PC-3 (cell line): ENCODE results near the gene FRMD4B. TPM values are rescaled to one million over a fixed set of nuclear protein-coding genes. Genes with fewer than 3 reads are reported as not detected.

Experiments used
- ATAC-seq: fragments of 200-7000 bp; cut with Tn5 transposase; 2 replicates; pipeline ENCODE4 v1.9.1; 2020; ENCODE audit warnings: mild to moderate bottlenecking, moderate library complexity
- BruUV-seq: library from RNA; stranded (reverse); fragments of 400-500 nt; replicated peaks from 2 replicates; lab custom pipeline; 2021; lab: Mats Ljungman, UMichigan
- CTCF ChIA-PET: fragments of 300-600 bp; sonication (Branson Sonifier 250); formaldehyde crosslinking; loops from one replicate; lab custom pipeline; 2022; ENCODE audit warnings: antibody characterized with exemption; lab: Charles Lee
- POLR2A ChIA-PET: fragments of 300-600 bp; sonication (Branson Sonifier 250); formaldehyde crosslinking; loops from one replicate; lab custom pipeline; 2022; ENCODE audit warnings: antibody characterized with exemption; ENCODE audit not compliant: unreplicated experiment; lab: Charles Lee
- DNase-seq: peaks from one replicate; pipeline ENCODE4 v3.0.0-alpha.2; 2015
- H2AFZ ChIP-seq: fragments of 300-600 bp; sonication (generic); 2 replicates; pipeline ENCODE4 v1.6.0; 2016; ENCODE audit warnings: antibody characterized with exemption, low read length
- H3F3A ChIP-seq: fragments of 300-600 bp; sonication (generic); one replicate; pipeline ENCODE4 v1.6.0; 2017; ENCODE audit warnings: antibody characterized with exemption, low read length, control low read depth, mild to moderate bottlenecking; ENCODE audit not compliant: unreplicated experiment
- H3K27ac ChIP-seq: fragments of 300-600 bp; sonication (generic); 2 replicates; pipeline ENCODE4 v1.5.1; 2016; ENCODE audit warnings: mild to moderate bottlenecking, low read length
- H3K27me3 ChIP-seq: fragments of 300-600 bp; sonication (generic); 2 replicates; pipeline ENCODE4 v1.6.1; 2016; ENCODE audit warnings: low read length, mixed read lengths
- H3K36me3 ChIP-seq: fragments of 300-600 bp; sonication (generic); 2 replicates; pipeline ENCODE4 v1.6.1; 2016; ENCODE audit warnings: low read depth, mixed run types, low read length, mixed read lengths
- H3K4me1 ChIP-seq: fragments of 300-600 bp; sonication (generic); 2 replicates; pipeline ENCODE4 v1.5.1; 2016; ENCODE audit warnings: low read length; ENCODE audit not compliant: insufficient read depth
- H3K4me2 ChIP-seq: fragments of 300-600 bp; sonication (generic); 2 replicates; pipeline ENCODE4 v1.6.0; 2016; ENCODE audit warnings: low read length
- H3K4me3 ChIP-seq: fragments of 300-600 bp; sonication (generic); 2 replicates; pipeline ENCODE4 v1.5.1; 2016; ENCODE audit warnings: mild to moderate bottlenecking, low read length, mixed read lengths
- H3K79me2 ChIP-seq: fragments of 300-600 bp; sonication (generic); 2 replicates; pipeline ENCODE4 v1.6.1; 2017; ENCODE audit warnings: low read length, mixed read lengths
- H3K9ac ChIP-seq: fragments of 300-600 bp; sonication (generic); 2 replicates; pipeline ENCODE4 v1.6.0; 2016; ENCODE audit warnings: mild to moderate bottlenecking, low read length
- H3K9me2 ChIP-seq: fragments of 300-600 bp; sonication (generic); replicated peaks from 2 replicates; pipeline ENCODE4 v1.6.1; 2016; ENCODE audit warnings: mixed run types, low read length, mixed read lengths
- H3K9me3 ChIP-seq: fragments of 300-600 bp; sonication (generic); 2 replicates; pipeline ENCODE4 v1.6.1; 2016; ENCODE audit warnings: low read length, mixed read lengths
- H4K20me1 ChIP-seq: fragments of 300-600 bp; sonication (generic); 2 replicates; pipeline ENCODE4 v1.6.1; 2016; ENCODE audit warnings: low read length, mixed read lengths
- EZH2 ChIP-seq: fragments of 300-600 bp; sonication (generic); IDR thresholded peaks from one replicate; pipeline ENCODE4 v1.6.1; 2017; ENCODE audit warnings: antibody characterized with exemption, mild to moderate bottlenecking, low read length; ENCODE audit not compliant: unreplicated experiment
- EZH2phosphoT487 ChIP-seq: fragments of 300-600 bp; sonication (generic); IDR thresholded peaks from 2 replicates; pipeline ENCODE4 v1.6.1; 2018; ENCODE audit warnings: mild to moderate bottlenecking, antibody characterized with exemption, low read length, borderline replicate concordance
- intact Hi-C: fragments of 100-400 bp; cut with micrococcal nuclease; formaldehyde crosslinking; loops from 2 replicates; pipeline ENCODE4 v1.9.0; 2023
- total RNA-seq: library from RNA; depleted of rRNA; stranded (reverse); fragments of >200 nt; gene quantifications from 2 replicates; pipeline ENCODE4 v1.2.3, GENCODE V29; 2014
- TF ChIP-seq, protein P1 (sequence below): fragments of 300-600 bp; sonication (generic); conservative IDR thresholded peaks from 2 replicates; pipeline ENCODE4 v1.5.1; 2017; ENCODE audit warnings: antibody characterized with exemption, low read depth, mild to moderate bottlenecking, low read length

FRMD4B gene
- total RNA-seq, 1 experiment from 2014 or later: 5.7 TPM

DNA sequence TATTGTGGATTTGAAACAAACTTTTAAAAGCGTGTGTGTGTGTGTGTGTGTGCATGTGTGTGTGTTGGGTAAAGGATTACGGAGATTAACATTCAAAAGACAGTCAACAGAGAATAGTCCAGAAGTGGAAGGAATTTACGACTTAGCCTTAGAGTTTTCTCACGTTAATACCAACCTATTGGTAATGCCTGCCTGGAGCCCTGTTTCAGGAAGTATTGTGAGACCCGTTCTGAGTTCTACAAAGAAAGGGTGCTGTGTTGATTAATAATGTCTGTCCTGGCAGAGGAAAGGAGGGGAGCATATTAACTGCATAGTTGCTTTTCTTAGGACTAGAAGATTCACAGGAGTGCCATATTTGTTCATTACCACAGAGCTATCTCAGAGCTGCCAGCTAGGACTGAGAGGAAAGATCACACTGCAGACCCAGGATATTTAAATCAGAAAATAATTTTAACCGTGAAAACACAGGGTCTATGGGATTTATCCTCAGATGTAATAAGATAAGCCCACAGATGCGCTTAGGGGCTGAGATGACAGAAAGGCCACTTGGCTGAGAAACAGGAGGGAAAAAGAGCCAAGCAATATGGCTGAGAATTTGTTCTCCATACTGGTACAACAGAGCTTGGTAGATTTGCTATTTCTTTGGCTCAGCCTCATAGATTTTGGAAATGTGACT lies 40.5 kb upstream of the FRMD4B start:
- no TSS peak for BruUV-seq
- no peak for ATAC-seq

DNA sequence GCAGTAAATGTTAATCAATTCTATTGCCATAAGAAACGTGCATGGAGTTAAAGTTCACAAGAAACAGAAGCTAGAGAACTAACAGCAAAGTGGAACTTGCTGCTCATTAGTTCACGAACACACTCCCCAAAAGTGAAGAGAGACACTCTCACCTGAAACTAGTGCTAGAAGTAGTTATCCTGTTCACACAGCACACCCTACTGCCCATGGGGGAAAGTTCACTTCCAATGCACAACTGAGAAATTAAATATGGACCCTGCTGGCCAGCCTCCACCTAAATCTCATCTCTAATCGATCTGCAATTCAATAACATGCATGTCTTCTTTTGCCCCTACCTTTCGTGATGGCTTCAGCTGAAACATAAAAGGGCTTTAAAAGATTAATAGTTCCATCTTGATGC lies 39.4 kb upstream of the FRMD4B start:
- ATAC-seq (peak; percentile 54), DNase-seq (peak; percentile 51)
- H4K20me1 ChIP-seq: no peaks in the 10 kb centered on the region
- H3K4me2 ChIP-seq: no peak overlapping the region
- H3K9me3 ChIP-seq: no peaks in the 10 kb centered on the region
- POLR2A ChIA-PET: no interaction called here
- H2AFZ ChIP-seq: no peak overlapping the region
- no peaks in the 10 kb centered on the region for H3K79me2 ChIP-seq
- no peak overlapping the region for H3K27ac ChIP-seq
- no peak overlapping the region for H3K9ac ChIP-seq
- no peak overlapping the region for H3K4me3 ChIP-seq
- no peaks in the 10 kb centered on the region for H3K9me2 ChIP-seq
- intact Hi-C loops: loop anchor here (2.0 to 5.0 kb wide), 4 partner anchors 114 to 303 kb away; partner anchors contain the start of gene LMOD3
- H3F3A ChIP-seq: no peaks in the 10 kb centered on the region
- BruUV-seq: no TSS peak
- no peaks in the 10 kb centered on the region for H3K4me1 ChIP-seq
- CTCF ChIA-PET: interaction anchor here (0.7 kb wide), 1 partner anchor 24 kb away, joined by 4 read pairs; no protein-coding TSS in a partner anchor
- H3K36me3 ChIP-seq: no peaks in the 10 kb centered on the region
- TF ChIP-seq, protein P1, sequence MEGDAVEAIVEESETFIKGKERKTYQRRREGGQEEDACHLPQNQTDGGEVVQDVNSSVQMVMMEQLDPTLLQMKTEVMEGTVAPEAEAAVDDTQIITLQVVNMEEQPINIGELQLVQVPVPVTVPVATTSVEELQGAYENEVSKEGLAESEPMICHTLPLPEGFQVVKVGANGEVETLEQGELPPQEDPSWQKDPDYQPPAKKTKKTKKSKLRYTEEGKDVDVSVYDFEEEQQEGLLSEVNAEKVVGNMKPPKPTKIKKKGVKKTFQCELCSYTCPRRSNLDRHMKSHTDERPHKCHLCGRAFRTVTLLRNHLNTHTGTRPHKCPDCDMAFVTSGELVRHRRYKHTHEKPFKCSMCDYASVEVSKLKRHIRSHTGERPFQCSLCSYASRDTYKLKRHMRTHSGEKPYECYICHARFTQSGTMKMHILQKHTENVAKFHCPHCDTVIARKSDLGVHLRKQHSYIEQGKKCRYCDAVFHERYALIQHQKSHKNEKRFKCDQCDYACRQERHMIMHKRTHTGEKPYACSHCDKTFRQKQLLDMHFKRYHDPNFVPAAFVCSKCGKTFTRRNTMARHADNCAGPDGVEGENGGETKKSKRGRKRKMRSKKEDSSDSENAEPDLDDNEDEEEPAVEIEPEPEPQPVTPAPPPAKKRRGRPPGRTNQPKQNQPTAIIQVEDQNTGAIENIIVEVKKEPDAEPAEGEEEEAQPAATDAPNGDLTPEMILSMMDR: peak; percentile 63
- TF ChIP-seq EZH2 (no peak), EZH2phosphoT487 (no peak)
- H3K27me3 ChIP-seq: no peaks in the 10 kb centered on the region

More for the DNA sequence above, 40.5 kb upstream of the FRMD4B start:
- Histone ChIP-seq H4K20me1 (no peaks in the 10 kb centered on the region), H3K9me2 (no peaks in the 10 kb centered on the region), H3K9ac (no peak overlapping the region), H3K4me1 (no peaks in the 10 kb centered on the region), H3K4me3 (no peak overlapping the region), H3K36me3 (no peaks in the 10 kb centered on the region), H3K27me3 (no peaks in the 10 kb centered on the region), H3K27ac (no peak overlapping the region), H2AFZ (no peak overlapping the region), H3K79me2 (no peaks in the 10 kb centered on the region), H3F3A (no peaks in the 10 kb centered on the region), H3K9me3 (no peaks in the 10 kb centered on the region), H3K4me2 (no peak overlapping the region)
- TF ChIP-seq EZH2phosphoT487: no peak
- TF ChIP-seq, protein P1: no peak
- no peak for TF ChIP-seq EZH2
- ChIA-PET POLR2A (no interaction called here), CTCF (no interaction called here)
- intact Hi-C loops: loop anchor here (5.0 kb wide), 2 partner anchors 246 to 304 kb away; partner anchors contain the start of gene LMOD3
- no peak for DNase-seq
